GM12874 (cell line): ENCODE measurements around the gene PARL.

Experiments used
- TF ChIP-seq, protein P1 (sequence below): IDR thresholded peaks from 2 replicates; pipeline ENCODE4 v1.5.1; 2011; ENCODE audit warnings: low read depth, mild to moderate bottlenecking, control low read depth, low read length, moderate library complexity; ENCODE audit not compliant: insufficient read depth

The PARL gene

DNA sequence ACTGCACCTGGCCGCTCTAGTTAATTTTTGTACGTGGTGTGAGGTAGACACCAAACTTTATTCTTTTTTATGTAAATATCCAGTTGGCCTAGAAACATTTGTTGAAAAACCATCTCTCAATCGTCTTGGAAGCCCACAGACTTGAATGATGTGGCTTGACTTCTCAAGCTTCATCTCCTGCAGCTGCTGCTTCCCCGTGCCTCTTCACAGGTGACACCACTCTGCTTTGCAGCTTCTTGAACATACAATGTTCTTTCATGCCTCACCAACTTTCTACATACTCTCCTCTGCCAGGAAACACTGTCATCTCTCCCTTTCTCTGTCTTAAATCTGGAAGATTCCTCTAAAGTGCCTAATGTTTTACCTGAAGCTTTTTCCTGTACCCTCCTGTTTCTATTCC, 94.9 kb downstream of the PARL start:
- TF ChIP-seq, protein P1, sequence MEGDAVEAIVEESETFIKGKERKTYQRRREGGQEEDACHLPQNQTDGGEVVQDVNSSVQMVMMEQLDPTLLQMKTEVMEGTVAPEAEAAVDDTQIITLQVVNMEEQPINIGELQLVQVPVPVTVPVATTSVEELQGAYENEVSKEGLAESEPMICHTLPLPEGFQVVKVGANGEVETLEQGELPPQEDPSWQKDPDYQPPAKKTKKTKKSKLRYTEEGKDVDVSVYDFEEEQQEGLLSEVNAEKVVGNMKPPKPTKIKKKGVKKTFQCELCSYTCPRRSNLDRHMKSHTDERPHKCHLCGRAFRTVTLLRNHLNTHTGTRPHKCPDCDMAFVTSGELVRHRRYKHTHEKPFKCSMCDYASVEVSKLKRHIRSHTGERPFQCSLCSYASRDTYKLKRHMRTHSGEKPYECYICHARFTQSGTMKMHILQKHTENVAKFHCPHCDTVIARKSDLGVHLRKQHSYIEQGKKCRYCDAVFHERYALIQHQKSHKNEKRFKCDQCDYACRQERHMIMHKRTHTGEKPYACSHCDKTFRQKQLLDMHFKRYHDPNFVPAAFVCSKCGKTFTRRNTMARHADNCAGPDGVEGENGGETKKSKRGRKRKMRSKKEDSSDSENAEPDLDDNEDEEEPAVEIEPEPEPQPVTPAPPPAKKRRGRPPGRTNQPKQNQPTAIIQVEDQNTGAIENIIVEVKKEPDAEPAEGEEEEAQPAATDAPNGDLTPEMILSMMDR = no peak

DNA sequence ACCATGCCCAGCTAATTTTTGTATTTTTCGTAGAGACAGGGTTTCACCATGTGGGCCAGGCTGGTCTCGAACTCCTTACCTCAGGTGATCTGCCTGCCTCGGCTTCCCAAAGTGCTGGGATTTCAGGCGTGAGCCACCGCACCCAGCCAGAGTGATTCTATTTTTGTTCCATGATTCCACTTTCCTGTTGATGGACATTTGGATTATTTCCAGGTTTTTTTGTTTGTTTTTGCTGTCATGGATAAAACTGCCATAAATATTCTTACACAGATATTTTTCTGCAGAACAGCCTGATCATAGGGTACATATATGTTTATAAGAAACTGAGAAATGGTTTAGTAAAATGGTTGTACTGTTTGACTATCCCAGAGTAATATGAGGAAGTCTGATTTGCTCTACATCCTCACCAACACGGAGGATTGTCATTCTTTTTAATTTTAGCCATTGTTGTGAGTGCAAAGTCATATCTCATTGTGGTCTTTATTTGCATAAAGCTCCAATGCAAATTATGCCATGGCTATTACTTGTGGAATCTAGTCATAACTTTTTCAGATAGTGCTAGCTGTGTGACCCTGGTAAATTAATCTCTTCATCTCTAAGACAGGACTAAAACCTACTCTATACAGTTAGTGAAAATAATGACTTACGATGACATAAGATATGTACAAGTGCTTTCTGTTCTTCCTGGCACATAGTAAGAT, 102.0 kb downstream of the PARL start:
- TF ChIP-seq, protein P1 = no peak

DNA sequence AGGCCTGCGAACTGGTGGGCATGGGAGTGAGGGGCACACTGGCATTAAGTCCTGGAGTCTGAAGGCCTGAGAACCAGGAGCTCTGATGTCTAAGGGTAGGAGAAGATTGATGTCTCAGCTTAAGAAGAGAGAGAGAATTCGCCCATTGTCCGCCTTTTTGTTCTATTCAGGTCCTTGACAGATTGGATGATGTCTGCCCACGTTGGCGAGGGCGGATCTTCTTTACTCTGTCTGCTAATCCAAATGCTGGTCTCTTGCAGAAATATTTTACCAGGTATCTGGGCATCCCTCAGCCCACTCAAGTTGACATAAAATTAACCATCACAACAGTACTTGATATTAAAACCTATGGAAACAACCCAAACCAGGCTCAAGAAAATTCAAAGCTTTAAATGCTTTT, 103.4 kb downstream of the PARL start:
- TF ChIP-seq, protein P1 = no peak

DNA sequence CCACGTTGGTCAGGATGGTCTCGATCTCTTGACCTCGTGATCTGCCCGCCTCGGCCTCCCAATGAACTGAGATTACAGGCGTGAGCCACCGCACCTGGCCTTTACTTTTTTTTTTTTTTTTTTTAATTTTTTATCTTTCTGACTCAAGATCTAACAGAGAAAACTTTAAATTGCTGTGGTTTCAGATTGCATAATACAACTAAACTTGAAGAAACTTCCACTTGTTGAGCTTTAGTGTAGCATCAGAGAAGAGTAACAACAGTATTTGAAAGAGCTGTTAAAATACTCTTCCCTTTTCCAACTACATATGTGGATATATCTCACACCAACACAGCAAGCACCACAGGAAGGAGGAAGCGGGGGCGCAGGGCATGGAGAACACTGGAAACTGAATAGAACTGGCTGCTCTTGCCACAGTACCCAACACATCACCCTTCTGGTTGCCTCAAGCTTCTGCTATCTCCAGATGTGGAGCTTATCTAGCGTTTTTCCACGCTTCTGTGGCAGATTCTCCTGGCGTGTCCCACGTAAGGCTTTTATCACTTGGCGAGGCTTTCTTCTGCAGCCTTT, 104.7 kb downstream of the PARL start:
- TF ChIP-seq, protein P1 = no peak
